B cell (primary cell): ENCODE results near the gene FAAH2. TPM values are rescaled to one million over a fixed set of nuclear protein-coding genes. Genes with fewer than 3 reads are reported as not detected.

Source experiments
- ATAC-seq: fragments of 200-7000 bp; cut with Tn5 transposase; one replicate; pipeline ENCODE4 v1.10.0; 2021; ENCODE audit warnings: low read depth, mild to moderate bottlenecking, moderate number of reproducible peaks, moderate library complexity
- CTCF ChIA-PET: fragments of 350-600 bp; sonication (Branson Sonifier 250); formaldehyde crosslinking; loops from one replicate; lab custom pipeline; 2021; ENCODE audit warnings: antibody characterized with exemption, inconsistent platforms; lab: Charles Lee
- POLR2A ChIA-PET: fragments of 350-600 bp; sonication (Branson Sonifier 250); formaldehyde crosslinking; loops from one replicate; lab custom pipeline; 2021; ENCODE audit warnings: antibody characterized with exemption; lab: Charles Lee
- DNase-seq: peaks from one replicate; pipeline ENCODE4 v3.0.0; 2013
- H2AFZ ChIP-seq: 2 replicates; pipeline ENCODE4 v1.6.1; 2012; ENCODE audit warnings: mild to moderate bottlenecking, low read depth, low read length; ENCODE audit not compliant: insufficient read depth, poor library complexity, severe bottlenecking
- H3K27ac ChIP-seq, 2 donors: 1 replicate in 1 of 2; 2 replicates in 1 of 2; pipeline ENCODE4 v1.5.1; 2012 to 2013; ENCODE audit warnings: low read length in 2 of 2, mild to moderate bottlenecking in 2 of 2, moderate library complexity in 1 of 2
- H3K27me3 ChIP-seq, 4 experiments: fragments of 200-600 bp in 1 of 4; sonication (generic) in 1 of 4; replicated peaks in 1 of 4; 1 replicate in 2 of 4; 2 replicates in 2 of 4; pipeline versions ENCODE4 v1.6.1 to v1.7.0; 2013 to 2016; ENCODE audit warnings: low read length in 3 of 4, mild to moderate bottlenecking in 2 of 4, mixed read lengths in 1 of 4, moderate library complexity in 1 of 4; ENCODE audit not compliant: insufficient read depth in 4 of 4, control insufficient read depth in 3 of 4; ENCODE audit errors: control extremely low read depth in 1 of 4
- H3K36me3 ChIP-seq, 2 experiments: replicated peaks in 1 of 2; 1 replicate in 1 of 2; 2 replicates in 1 of 2; pipeline versions ENCODE4 v1.6.1 to v1.7.1; 2013; ENCODE audit warnings: low read length in 1 of 2; ENCODE audit not compliant: insufficient read depth in 2 of 2, control insufficient read depth in 1 of 2; ENCODE audit errors: control extremely low read depth in 1 of 2, extremely low read depth in 1 of 2
- H3K4me1 ChIP-seq, 2 donors: fragments of 200-600 bp in 1 of 2; sonication (generic) in 1 of 2; 1 replicate in 1 of 2; 2 replicates in 1 of 2; pipeline versions ENCODE4 v1.5.1 to v1.6.1; 2013 to 2017; ENCODE audit warnings: low read length in 2 of 2; ENCODE audit not compliant: control insufficient read depth in 2 of 2, insufficient read depth in 2 of 2
- H3K4me2 ChIP-seq: replicated peaks from 2 replicates; pipeline ENCODE3; 2012; ENCODE audit warnings: mild to moderate bottlenecking, low read depth, low read length; ENCODE audit not compliant: poor library complexity, severe bottlenecking
- H3K4me3 ChIP-seq, 5 experiments: fragments of 200-600 bp in 1 of 5; sonication (generic) in 1 of 5; 1 replicate in 3 of 5; 2 replicates in 2 of 5; pipeline versions ENCODE4 v1.5.1 to v1.7.0; 2011 to 2016; ENCODE audit warnings: low read length in 4 of 5, mild to moderate bottlenecking in 4 of 5, low read depth in 2 of 5, control low read depth in 1 of 5, moderate library complexity in 1 of 5; ENCODE audit not compliant: insufficient read depth in 1 of 5; ENCODE audit errors: control extremely low read depth in 1 of 5, extremely low read depth in 1 of 5
- H3K79me2 ChIP-seq: fragments of 200-600 bp; sonication (generic); one replicate; pipeline ENCODE4 v1.6.0; 2016; ENCODE audit warnings: low read length; ENCODE audit not compliant: control insufficient read depth, insufficient read depth
- H3K9ac ChIP-seq: fragments of 200-600 bp; sonication (generic); 2 replicates; pipeline ENCODE4 v1.6.1; 2017; ENCODE audit warnings: mild to moderate bottlenecking, low read length, moderate library complexity
- H3K9me3 ChIP-seq, 3 donors: one replicate each; pipeline versions ENCODE4 v1.6.1 to v1.7.1; 2013; ENCODE audit warnings: low read length in 2 of 3; ENCODE audit not compliant: control insufficient read depth in 2 of 3, insufficient read depth in 1 of 3; ENCODE audit errors: control extremely low read depth in 1 of 3
- H4K20me1 ChIP-seq: 2 replicates; pipeline ENCODE4 v1.6.0; 2012; ENCODE audit warnings: mild to moderate bottlenecking, low read length; ENCODE audit not compliant: insufficient read depth, control insufficient read depth, poor library complexity, severe bottlenecking
- H3K27ac Mint-ChIP-seq: one replicate; pipeline ENCODE4 v1.8.0; 2021; ENCODE audit warnings: mixed read lengths
- H3K27me3 Mint-ChIP-seq: one replicate; pipeline ENCODE4 v1.8.0; 2021; ENCODE audit warnings: mixed read lengths
- H3K4me1 Mint-ChIP-seq: one replicate; pipeline ENCODE4 v1.8.0; 2021; ENCODE audit warnings: mixed read lengths
- H3K4me3 Mint-ChIP-seq: one replicate; pipeline ENCODE4 v1.8.0; 2021; ENCODE audit warnings: mixed read lengths
- H3K9me3 Mint-ChIP-seq: one replicate; pipeline ENCODE4 v1.8.0; 2022; ENCODE audit warnings: mixed read lengths; ENCODE audit not compliant: insufficient read depth
- CTCF ChIP-seq: fragments of 200-600 bp; IDR thresholded peaks from one replicate; pipeline ENCODE4 v1.8.0; 2022; ENCODE audit warnings: antibody characterized with exemption, mild to moderate bottlenecking
- EZH2 ChIP-seq: IDR thresholded peaks from 2 replicates; pipeline ENCODE4 v1.6.1; 2012; ENCODE audit warnings: borderline replicate concordance, low read depth, mild to moderate bottlenecking, moderate library complexity, low read length; ENCODE audit not compliant: insufficient read depth, poor library complexity, severe bottlenecking
- WGBS: methylation state at CpG from one replicate; pipeline ENCODE4 v1.1.5; 2013; ENCODE audit warnings: missing lambda C conversion rate; ENCODE audit not compliant: insufficient coverage; 5-methylcytosine and 5-hydroxymethylcytosine counted together
- intact Hi-C: fragments of 100-400 bp; cut with micrococcal nuclease; formaldehyde crosslinking; loops from one replicate; pipeline ENCODE4 v1.10.0; 2022
- polyA plus RNA-seq: library from polyadenylated mRNA; depleted of rRNA; stranded (reverse); fragments of >200 nt; gene quantifications from 2 replicates; pipeline ENCODE4 v1.2.3, GENCODE V29; 2012
- total RNA-seq, 2 donors: library from RNA; stranded (reverse); fragments of 120-200 nt in 1 of 2; gene quantifications; 1 replicate in 1 of 2; 2 replicates in 1 of 2; pipeline versions ENCODE4 v1.2.3 to v1.2.4, GENCODE V29; 2013 to 2022

FAAH2 gene
- total and polyA plus RNA-seq, 2 donors (not counting 1 experiment from before 2014, with no cell fraction given) = 0.85 to 18.0 TPM

DNA sequence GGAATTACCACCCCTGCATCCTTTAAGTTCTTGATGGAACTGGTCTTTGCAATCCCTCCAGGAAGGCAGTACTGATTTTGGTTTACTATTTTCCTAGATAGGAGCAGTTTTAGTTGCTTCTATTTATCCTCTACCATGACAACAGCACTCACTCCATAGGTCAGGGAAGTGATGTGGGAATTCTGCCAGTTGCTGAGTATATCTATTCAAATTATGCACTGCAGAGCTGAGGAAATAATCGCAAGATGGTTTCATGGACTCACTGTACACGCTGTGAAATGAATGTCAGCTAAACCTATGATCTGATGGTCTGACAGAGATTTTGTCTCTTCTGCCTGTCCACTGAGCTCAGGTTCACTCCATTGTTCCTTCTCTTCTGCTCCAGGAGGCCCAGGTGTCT, 135.8 kb downstream of the FAAH2 start:
- peaks cover 0 to 6% (median 0%) of the 10 kb centered on the region in 3 donors for H3K9me3 ChIP-seq
- H2AFZ ChIP-seq = no peak overlapping the region
- H3K4me2 ChIP-seq = no peak overlapping the region
- TF ChIP-seq CTCF (no peak), EZH2 (no peak)
- H3K9ac ChIP-seq = no peak overlapping the region
- Mint-ChIP-seq H3K27me3 (no peaks in the 10 kb centered on the region), H3K27ac (no peak overlapping the region), H3K4me1 (no peaks in the 10 kb centered on the region), H3K9me3 (no peaks in the 10 kb centered on the region), H3K4me3 (no peak overlapping the region)
- H3K27me3 ChIP-seq = no peaks in the 10 kb centered on the region
- CTCF ChIA-PET = no interaction called here
- no peaks in the 10 kb centered on the region for H3K79me2 ChIP-seq
- no peaks in the 10 kb centered on the region for H3K36me3 ChIP-seq
- H3K4me3 ChIP-seq = no peak overlapping the region
- WGBS = no CpG with 5 or more reads among the region's 2 CpGs
- POLR2A ChIA-PET = no interaction called here
- H3K4me1 ChIP-seq = no peaks in the 10 kb centered on the region
- ATAC-seq (no peak), DNase-seq (no peak)
- H4K20me1 ChIP-seq = no peaks in the 10 kb centered on the region
- no peak overlapping the region for H3K27ac ChIP-seq
- intact Hi-C loops = no loop called here

- no CpG with 5 or more reads among the region's 2 CpGs for WGBS
- Histone ChIP-seq H3K4me1 (no peaks in the 10 kb centered on the region), H3K27ac (no peak overlapping the region), H3K9me3 (peaks cover 0 to 6% (median 0%) of the 10 kb centered on the region in 3 donors), H3K36me3 (no peaks in the 10 kb centered on the region), H3K27me3 (no peaks in the 10 kb centered on the region), H3K79me2 (no peaks in the 10 kb centered on the region), H3K9ac (no peak overlapping the region), H3K4me2 (no peak overlapping the region), H2AFZ (no peak overlapping the region), H3K4me3 (no peak overlapping the region), H4K20me1 (no peaks in the 10 kb centered on the region)
- no peaks in the 10 kb centered on the region for H3K4me1 Mint-ChIP-seq
- ATAC-seq = no peak
- no peak overlapping the region for H3K27ac Mint-ChIP-seq
- ChIA-PET POLR2A (no interaction called here), CTCF (no interaction called here)
- TF ChIP-seq CTCF = no peak
- TF ChIP-seq EZH2 = no peak
- no peaks in the 10 kb centered on the region for H3K27me3 Mint-ChIP-seq
- no peak overlapping the region for H3K4me3 Mint-ChIP-seq
- intact Hi-C loops = no loop called here
- no peaks in the 10 kb centered on the region for H3K9me3 Mint-ChIP-seq
- no peak for DNase-seq
Observed at GRCh38 chrX:57422790-57423189, 136.3 kb downstream of the FAAH2 start.
